NCI-H510A treated with DMSO at 0.1 percent for 48 hours (cell line): ENCODE measurements around the gene CREBBP.

ENCODE experiments used
- DNase-seq: peaks from one replicate; lab custom pipeline; 2025; lab: John Stamatoyannopoulos, UW

Gene CREBBP

DNA sequence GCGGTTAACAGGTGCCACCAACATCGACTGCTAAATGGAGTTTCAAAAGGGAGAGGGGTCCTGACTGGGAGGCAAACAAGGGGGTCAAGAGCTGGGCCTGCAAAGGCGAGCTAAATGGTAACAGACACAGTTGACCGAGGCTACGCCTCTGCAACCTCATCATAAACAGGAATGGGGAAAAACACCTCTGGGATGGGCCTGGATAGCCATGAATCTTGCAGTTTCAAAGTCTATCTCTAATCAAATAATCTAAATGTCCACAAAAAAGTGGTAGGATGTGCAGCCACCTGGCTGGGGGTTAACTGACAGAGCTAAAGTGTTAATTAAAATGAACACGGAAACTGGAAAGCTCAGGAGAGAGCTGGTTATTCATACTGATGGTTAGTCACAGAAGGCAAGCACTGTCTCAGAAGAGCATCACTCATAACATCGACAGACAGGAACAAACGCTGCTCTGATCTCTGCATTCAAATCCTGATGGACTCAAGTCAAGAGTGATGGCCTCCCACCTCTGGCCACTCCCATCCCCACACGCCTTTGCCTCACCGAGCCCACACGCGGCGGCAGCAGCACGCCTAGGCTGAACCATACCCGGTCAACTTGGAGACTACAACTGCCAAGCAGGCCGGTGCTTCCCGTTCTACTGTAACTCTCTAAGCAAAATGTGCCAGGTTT, 56.3 kb downstream of the CREBBP start:
- DNase-seq: no peak

DNA sequence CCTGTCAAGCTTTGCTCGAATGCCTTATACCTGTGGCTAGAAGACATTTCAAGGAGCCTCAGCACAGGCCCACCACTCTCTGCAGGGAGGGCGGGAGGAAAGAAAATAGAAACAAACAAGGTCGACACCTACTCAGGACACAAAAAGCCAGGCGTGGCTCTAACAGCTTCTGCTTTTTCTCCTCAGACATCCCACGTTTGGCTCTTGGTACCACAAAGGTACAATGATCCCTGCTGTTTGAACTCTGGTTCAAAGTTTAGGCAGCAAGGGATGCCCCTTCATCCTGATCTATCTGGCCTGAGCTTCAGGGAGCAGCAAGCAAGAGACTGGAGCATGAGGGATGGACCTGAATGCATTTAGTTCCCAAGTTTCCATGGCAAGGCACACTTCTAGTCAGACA, 57.1 kb downstream of the CREBBP start:
- no peak for DNase-seq

DNA sequence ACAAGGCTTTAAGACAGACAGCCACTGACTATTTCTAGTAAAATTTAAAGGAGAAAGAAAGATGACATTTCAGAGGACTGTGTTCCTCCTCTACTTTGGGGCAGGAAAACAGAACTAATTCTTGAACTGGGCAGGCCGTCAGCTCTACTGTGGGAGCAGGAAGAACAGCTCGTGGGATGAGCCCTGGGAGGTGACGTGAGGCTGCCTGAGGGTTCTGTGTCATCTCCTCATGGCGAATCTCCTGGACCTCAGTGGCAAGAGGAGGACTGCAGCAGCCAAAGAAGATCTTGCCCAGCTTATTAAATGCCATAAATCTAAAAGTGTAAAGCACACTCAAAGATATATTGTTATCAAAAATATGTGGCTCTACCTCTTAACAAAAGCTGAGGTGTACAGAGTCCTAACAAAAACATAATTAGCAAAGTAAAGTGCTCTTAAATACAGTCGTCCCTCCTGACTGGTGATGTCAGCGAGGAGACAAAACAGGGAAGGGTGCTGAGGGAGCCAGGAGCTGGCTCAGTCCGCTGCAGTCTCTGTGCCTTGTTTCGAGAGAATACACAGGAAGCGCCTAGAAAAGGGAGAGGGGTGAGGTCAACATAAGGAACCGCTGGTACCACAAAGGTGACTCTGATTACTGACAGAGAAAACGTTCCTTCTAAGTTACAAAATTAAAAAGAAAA, 58.0 kb downstream of the CREBBP start:
- peak; percentile 11 for DNase-seq

DNA sequence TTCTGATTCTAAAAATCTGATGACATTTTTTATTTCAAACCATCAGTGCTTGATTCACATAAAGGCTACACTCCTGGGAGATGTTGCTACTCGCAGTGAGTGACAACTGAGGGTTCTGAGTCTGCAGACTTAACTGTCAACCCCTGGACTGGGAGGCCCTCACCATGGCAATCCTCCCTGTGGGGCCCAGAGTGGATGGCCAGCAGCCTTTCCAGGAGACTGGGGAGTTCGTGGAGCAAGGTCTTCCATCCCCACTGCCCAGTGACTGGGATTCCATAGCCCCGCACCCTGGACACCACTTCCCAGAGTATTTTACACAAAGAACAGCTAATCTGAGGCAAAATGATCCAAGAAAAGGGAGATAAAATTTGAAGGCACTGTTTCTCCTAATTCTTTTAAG, 59.3 kb downstream of the CREBBP start:
- no peak for DNase-seq

DNA sequence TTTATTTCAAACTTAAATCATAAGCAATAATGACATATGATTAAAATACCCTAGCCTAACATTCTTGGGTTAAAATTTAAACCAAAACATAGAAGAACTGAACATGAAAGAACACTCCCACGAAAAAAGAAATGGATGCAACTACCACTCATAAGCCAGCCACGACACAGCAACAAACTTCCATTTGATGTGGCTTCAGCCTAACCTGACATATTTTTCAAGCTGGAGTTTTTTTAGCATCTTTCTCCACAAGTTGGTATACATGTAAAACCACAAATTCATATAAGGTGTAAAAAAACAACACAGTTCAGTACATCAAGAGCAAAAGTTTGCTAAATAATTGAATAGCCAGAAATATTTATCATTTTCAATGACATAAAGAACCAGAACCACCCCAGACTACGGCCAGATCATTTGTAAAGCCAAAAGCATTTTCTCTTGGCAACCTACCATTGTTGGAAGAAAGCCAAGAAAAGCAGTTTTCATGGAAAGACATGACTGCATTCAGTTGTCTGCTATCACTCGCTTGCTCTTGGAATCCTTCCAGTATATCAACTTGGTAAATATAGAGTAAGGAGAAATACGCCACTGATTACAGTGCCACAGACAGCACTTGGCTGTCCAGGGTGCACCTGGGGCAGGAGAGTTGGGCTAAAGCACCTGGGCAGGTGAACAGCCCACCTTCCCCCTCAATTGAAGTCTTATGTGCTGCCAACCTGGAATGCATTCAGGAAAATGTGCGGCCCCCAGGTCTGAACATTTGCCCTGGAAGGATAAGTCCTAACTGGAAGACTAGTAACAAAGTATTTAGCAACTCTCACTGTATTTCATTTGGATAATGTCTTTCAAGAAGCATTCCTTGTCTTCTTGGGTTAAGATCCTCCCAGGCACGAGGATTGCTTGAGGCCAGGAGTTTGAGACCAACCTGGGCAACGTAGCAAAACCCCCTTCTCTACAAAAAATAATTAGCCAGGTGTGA, 60.5 kb downstream of the CREBBP start:
- peak; percentile 83 for DNase-seq

DNA sequence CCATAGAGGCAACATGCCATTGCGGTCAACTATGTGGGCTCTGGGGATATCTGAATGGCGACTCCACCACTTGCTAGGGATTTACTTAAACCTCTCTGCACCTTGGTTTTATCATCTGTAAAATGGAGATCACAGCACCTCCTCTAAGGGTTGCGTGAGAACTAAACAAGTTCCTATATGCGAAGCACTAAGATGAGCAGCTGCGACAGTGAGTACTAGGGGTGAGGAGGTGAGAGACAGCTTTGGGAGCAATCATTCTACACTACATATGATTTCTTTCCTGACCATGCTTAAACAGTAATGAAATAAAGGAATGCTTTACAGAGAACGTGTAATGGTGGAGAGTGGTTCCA, 61.4 kb downstream of the CREBBP start:
- DNase-seq: no peak

DNA sequence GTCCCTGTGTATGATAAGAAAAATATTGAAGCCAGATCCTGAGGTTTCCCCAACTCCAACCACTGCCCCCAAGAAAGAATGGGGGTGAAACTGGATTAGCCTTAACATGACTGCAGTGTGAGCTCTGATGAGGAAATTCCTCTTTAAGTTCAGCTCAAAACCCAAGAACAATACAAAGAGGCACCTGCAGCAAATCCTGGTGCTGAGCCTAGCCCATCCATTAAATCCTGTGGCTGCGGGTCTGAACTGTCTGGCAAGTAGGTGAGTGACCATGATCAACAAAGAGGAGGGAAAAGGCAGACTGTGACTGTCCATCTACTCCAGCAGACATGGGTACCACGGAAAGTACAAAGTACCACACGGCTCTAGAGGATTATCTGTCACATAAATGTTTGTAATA, 64.2 kb downstream of the CREBBP start:
- no peak for DNase-seq

DNA sequence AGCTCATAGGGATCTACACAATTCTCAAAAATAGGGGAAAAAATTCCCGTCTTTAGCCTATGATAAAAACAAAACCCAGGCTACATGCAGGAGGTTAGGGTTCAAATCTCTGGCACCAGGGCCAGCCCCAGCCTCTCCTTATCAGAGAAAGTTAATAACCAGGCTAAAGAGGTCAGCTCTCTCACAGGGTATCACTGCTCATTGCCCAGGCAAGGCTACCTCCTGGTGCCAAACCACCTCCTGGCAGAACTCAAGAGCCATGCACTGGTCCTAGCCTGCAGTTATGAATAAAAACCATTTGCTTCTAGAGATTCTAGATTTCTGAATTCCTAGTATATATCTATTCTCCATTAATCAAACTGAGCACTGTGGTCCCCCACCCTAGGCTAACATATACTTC, 65.8 kb downstream of the CREBBP start:
- DNase-seq: no peak

DNA sequence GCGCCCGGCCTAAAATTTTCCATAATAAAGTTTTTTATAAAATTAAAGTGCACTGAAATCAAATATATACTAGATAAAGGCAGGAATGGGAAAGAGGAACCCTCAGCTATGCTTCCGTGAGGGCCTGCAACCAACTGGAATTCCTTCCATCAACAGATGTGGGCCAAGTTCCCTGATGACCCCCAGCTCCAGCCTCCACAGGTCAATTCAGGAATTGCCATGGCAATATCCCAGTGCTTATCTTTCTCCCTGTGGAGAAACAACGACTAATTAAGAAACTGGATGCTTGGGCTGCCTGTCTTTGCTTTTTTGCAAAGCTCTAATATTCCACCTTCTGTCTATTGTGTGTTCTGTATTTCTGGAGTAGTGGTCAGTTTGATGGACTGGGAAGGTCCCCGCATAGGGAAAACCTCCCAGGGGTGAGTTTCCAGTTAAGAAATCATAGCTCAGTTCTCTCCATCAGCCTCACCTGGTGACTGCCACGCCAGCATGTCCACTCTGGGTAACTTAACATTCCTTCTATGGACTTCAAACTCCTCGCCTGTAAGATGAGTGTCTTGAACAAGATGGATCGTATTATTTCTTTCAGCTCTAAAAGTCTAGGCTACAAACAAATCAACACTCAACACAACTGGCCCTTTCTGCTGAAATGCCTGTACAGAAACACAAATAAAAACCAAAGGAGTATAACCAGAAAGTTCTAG, 67.9 kb downstream of the CREBBP start:
- no peak for DNase-seq

DNA sequence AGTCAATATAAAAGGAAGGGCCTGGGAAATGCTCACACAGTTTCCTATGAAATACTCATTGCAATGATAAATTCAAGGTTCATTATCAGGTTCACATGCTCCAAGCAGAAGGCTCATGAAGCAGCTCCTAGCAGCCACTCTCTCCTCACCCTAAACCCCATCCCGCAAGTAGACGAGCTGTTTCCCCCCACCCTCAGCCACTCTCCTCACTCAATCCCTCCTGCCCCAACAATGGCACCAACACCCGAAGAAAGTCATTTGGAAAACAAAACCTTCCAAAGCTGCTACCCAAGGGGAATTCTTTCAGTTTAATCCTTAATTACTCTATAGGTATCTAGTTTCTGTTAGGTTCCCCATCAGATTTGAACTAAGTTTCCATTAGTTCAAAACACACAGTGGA, 69.7 kb downstream of the CREBBP start:
- no peak for DNase-seq

DNA sequence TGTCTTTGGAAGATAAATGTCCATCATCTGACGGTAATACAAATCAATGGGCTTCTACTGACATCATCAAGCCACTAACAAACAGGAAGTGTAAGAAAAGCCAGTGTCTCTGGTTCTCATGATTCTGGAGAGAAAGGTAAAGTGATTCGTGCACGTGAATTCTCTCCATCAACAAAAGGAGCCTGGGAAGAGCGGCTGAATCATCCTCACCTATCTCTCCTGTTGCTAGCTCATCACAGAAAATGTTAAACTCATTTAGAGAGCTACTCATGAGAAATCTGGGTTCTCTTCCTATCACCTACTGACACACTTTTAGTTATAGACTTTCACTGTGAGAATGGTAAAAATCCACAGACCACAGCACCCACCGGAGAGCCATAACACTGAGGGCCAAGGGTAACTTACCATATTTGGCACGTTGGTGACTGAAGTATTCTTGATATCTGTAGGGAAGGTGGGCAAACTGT, 70.3 kb downstream of the CREBBP start:
- no peak for DNase-seq

DNA sequence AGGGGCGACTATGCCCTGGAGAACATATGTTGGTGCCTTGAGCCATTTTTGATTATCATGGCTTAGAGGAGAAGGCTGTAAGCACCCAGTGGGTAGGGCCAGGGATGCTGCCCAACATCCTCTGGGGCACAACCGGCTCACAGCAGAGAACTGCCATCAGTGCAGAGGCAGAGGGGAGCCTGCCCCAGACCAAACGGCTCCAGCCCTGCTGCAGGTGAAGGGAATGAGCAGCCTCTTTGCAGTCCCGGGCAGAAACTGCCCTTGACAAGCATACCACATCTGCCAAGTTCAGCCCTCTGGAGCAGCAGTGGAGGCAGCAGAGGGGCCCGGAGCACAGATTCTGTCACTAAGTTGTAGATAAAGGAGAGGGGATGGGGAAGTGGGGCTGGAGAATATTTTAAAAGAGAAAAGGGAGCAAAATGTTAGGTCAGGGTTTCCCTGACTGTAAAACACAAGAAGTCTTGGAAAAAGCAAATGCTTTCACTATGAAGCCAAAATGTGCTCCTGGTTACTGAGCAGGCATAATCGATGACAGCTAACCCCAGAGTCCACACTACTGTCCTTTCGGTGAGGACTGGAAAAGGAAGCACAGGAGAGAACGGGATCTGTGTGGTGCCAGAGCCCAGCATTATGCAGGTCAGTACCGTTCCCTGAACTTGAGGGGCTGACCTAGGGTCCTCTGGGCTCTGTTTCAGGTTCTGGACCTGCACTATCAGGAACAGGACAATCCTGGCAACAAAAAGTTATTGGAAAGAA, 72.0 kb downstream of the CREBBP start:
- no peak for DNase-seq

DNA sequence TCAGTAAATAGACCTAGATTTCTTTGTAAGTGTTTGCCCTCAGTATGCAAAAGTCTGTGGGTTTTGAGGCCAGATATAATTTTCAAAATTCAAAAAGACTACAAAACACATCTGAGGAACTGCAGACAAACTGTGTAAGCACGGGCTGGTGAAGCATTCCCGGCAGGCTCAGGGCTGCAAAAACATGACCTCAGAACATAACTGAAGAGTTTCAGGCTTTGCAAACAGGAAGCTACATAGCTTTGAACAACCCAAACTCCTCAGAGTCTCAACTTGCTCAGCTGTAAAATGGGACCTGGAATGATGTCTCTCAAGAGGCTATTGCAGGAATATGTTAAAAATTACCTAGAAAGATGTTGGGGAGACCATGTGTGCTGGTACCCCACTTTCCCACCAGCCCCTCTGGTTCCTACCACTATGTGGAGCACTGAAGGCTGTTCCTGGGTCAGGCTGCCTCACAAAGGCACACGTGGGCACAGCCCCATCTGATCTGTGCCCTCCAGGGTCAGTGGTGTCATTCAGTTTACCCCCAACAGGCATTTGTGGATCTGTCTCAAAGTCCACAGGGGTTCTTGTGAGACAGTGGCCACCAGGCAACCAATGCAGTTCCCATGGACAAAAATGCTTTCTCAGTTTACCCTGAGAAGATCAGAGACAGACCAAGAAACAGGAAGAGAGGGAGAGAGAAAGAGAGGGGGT, 72.9 kb downstream of the CREBBP start:
- no peak for DNase-seq

DNA sequence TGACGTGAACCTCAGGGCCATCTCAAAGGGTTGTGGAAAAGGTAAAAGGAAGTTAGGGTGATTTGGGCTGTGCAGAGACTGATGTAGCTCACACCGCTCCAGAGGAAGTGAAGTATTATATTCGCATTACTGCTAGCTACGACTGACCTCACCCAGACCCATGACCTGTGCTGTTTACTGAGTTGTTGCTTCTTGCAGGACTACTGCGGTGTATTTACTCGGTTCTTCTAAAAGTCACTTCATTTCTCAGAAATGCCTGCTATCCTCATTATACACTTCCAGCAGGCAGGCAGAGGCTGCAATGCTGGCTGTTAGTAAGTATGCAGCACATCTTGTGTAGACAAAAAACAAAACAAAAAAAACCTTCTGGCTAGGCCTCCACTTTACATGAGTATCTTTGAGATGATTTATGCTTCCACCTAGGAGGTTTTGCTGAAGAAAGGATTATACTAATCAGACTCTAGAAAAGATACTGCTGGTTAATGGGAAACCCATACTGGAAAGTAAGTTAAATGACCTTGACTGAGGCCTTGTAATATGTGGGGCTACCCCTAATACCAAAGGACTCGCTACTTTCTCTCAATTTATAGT, 76.0 kb downstream of the CREBBP start:
- DNase-seq: no peak

DNA sequence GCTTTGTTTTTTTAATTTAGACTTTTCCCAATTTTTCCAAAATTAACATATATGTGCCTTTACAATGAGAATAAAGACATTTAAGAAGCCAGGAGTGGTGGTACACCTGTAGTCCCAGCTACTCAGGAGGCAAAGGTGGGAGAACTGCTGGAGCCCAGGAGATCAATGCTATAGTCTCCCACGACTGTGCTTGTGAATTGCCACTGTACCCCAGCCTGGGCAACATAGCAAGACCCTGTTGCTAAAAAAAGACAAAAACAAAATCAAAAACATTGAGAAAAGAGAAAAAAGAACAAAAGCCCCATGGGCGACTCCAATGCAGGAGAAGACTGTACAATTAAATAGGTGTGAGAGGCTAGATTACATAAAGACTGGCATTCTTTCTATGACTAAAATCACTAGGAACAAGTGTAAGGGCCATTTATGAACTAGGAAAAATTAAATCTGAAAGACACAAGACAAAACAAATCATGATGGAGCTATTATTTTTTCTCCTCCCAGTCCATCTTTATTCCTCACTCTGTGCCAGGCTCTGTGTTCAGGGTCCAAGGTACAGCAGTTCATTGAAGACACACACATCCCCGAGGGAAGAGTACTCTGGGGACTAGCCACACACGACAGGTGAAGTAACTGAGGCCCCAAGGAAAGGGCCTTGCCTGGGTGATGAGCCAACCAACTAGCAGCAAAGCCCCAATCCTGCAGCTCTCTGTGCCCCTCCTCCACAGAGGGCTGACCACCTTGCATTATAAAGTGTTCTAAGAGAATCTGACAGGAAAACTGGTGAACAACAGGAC, 79.8 kb downstream of the CREBBP start:
- no peak for DNase-seq

DNA sequence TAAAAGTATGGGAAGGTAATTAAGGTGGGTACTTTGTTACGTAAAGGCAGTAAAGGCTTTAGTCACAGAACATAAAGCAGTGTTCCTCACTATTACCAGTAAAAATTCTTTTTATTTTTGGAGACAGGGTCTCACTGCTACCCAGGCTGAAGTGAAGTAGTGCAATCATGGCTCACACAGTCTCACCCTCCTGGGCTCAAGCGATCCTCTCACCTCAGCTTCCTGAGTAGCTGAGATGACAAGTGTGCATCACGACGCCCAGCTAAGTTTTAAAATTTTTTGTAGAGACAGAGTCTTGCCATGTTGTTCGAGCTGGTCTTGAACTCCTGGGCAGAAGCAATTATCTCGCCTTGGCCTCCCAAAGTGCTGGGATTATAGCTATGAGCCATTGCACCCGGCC, 80.5 kb downstream of the CREBBP start:
- no peak for DNase-seq

DNA sequence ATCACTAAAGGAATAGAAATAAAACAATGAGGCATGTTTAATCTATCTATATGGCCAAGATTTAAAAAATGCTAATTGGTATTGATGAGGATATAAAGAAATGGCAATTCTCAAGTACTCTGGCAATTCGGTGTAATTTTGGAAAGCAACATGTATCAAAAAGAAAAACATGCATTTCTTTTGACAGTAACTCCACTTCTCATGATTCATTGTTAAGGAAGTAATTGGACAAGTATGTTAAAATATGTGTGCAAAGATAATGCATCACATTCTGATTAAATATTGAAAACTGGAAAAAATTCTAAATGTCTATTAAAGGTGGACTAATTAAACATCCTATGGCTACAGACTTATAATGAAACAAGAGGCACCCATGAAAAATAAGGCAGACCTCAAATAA, 81.2 kb downstream of the CREBBP start:
- DNase-seq: no peak

DNA sequence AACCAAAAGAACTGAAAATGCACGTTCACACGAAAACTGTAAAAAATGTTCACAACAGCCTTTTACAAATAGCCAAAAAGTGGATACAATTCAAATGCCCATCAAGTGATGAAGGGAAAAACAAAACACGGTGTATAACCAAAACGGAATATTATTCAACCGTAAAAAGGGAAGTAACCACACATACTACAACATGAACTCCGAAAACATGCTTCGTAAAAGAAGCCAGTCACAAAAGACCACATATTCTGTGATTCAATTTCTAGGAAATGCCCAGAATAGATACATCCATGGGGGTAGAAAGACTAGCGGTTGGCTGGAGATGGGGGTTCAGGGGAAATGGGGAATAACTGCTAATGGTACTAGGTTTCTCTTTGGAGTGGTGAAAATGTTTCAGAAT, 81.7 kb downstream of the CREBBP start:
- no peak for DNase-seq
